Measurements from ENCODE around the gene ZC3H6.

GRCh38 chr2:112301171-112301584, 25.8 kb downstream of the ZC3H6 start:
- no peak for TF ChIP-seq E2F5 (CRISPR knock-in tag; IDR thresholded peaks at IDR 0.05)
- TF ChIP-seq CTCF (IDR thresholded peaks at IDR 0.05): no peak
- no peak for TF ChIP-seq SMAD4 (CRISPR knock-in tag; IDR thresholded peaks at IDR 0.05)
- TF ChIP-seq USF2 (CRISPR knock-in tag; IDR thresholded peaks at IDR 0.05): no peak
- no peak for TF ChIP-seq ZNF138 (CRISPR knock-in tag; conservative IDR thresholded peaks at IDR 0.05)
- no peak for TF ChIP-seq NR2C2 (CRISPR knock-in tag; IDR thresholded peaks at IDR 0.05)
- TF ChIP-seq GABPB1 (CRISPR knock-in tag; IDR thresholded peaks at IDR 0.05): no peak
- TF ChIP-seq MLX (CRISPR knock-in tag; IDR thresholded peaks at IDR 0.05): no peak
- TF ChIP-seq, protein P1, sequence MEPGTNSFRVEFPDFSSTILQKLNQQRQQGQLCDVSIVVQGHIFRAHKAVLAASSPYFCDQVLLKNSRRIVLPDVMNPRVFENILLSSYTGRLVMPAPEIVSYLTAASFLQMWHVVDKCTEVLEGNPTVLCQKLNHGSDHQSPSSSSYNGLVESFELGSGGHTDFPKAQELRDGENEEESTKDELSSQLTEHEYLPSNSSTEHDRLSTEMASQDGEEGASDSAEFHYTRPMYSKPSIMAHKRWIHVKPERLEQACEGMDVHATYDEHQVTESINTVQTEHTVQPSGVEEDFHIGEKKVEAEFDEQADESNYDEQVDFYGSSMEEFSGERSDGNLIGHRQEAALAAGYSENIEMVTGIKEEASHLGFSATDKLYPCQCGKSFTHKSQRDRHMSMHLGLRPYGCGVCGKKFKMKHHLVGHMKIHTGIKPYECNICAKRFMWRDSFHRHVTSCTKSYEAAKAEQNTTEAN (CRISPR knock-in tag; IDR thresholded peaks at IDR 0.05): no peak

All from WTC11 (cell line).